Fibroblast of the aortic adventitia (primary cell): ENCODE results near the gene CDC25A. TPM values are rescaled to one million over a fixed set of nuclear protein-coding genes. Genes with fewer than 3 reads are reported as not detected.

Source experiments
- DNase-seq: peaks from one replicate; pipeline ENCODE4 v3.0.0-alpha.2; 2010; ENCODE audit warnings: low read depth
- H3K4me3 ChIP-seq: 2 replicates; pipeline ENCODE4 v1.5.1; 2011; ENCODE audit warnings: low read depth, mild to moderate bottlenecking, control low read depth, low read length, moderate library complexity
- total RNA-seq: library from RNA; depleted of rRNA; stranded (reverse); fragments of >200 nt; gene quantifications from 2 replicates; pipeline ENCODE4 v1.2.3, GENCODE V29; 2012; ENCODE audit warnings: low replicate concordance
- TF ChIP-seq, protein P1 (sequence below): IDR thresholded peaks from 2 replicates; pipeline ENCODE4 v1.5.1; 2011; ENCODE audit warnings: mild to moderate bottlenecking, low read length, control low read depth, inconsistent platforms; ENCODE audit not compliant: insufficient read depth

The CDC25A gene
- total RNA-seq, 1 donor = 13.6 TPM

- no peak for DNase-seq
- TF ChIP-seq, protein P1, sequence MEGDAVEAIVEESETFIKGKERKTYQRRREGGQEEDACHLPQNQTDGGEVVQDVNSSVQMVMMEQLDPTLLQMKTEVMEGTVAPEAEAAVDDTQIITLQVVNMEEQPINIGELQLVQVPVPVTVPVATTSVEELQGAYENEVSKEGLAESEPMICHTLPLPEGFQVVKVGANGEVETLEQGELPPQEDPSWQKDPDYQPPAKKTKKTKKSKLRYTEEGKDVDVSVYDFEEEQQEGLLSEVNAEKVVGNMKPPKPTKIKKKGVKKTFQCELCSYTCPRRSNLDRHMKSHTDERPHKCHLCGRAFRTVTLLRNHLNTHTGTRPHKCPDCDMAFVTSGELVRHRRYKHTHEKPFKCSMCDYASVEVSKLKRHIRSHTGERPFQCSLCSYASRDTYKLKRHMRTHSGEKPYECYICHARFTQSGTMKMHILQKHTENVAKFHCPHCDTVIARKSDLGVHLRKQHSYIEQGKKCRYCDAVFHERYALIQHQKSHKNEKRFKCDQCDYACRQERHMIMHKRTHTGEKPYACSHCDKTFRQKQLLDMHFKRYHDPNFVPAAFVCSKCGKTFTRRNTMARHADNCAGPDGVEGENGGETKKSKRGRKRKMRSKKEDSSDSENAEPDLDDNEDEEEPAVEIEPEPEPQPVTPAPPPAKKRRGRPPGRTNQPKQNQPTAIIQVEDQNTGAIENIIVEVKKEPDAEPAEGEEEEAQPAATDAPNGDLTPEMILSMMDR = no peak
These were observed 8.2 kb downstream of the CDC25A start for GRCh38 chr3:48180021-48180420.

DNA sequence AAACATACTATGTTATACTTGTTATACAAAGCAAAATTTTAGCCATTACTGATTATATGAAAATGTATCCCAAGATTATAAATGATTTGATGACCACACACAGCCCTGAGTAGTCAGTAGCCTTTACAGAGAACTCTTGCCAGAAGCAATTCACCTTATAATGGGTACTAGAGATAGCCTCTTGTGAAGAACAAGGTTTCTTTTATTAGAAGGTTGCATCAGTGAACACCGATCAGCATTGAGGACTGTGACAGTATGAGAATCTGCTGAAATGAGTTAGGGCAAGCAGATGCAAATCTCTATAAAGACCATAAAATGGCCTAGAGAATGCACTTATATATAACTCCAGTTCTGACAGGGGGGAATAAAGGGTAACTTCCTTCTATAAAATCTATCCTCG lies 10.1 kb downstream of the CDC25A start:
- DNase-seq = no peak
- TF ChIP-seq, protein P1 = no peak
- H3K4me3 ChIP-seq = no peak overlapping the region

More at GRCh38 chr3:48180021-48180420, 8.2 kb downstream of the CDC25A start:
- H3K4me3 ChIP-seq = no peak overlapping the region

- TF ChIP-seq, protein P1 = peak; percentile 92
- no peak overlapping the region for H3K4me3 ChIP-seq
- peak; percentile 78 for DNase-seq
These were observed 30.3 kb downstream of the CDC25A start for GRCh38 chr3:48157950-48158376.

- TF ChIP-seq, protein P1 = no peak
- peak; percentile 49 for DNase-seq
- no peak overlapping the region for H3K4me3 ChIP-seq
These were observed 30.9 kb downstream of the CDC25A start for GRCh38 chr3:48157202-48157840.

GRCh38 chr3:48156163-48156562 lies 32.1 kb downstream of the CDC25A start:
- DNase-seq = no peak
- TF ChIP-seq, protein P1 = no peak
- no peak overlapping the region for H3K4me3 ChIP-seq

GRCh38 chr3:48155122-48155521 lies 33.1 kb downstream of the CDC25A start:
- no peak overlapping the region for H3K4me3 ChIP-seq
- TF ChIP-seq, protein P1 = no peak

GRCh38 chr3:48151807-48152427 lies 36.3 kb downstream of the CDC25A start:
- no peak for DNase-seq
- TF ChIP-seq, protein P1 = no peak
- no peak overlapping the region for H3K4me3 ChIP-seq

More at GRCh38 chr3:48155122-48155521, 33.1 kb downstream of the CDC25A start:
- peak; percentile 83 for DNase-seq
